ENCODE data around the gene ANKRD40.
"Not testable (repeated sequence)": the region's sequence is repeated elsewhere in the genome, so short reads cannot be mapped to it uniquely, and the experiment has no call there.

ANKRD40 gene

GRCh38 chr17:50685691-50686493, 21.8 kb downstream of the ANKRD40 start:
- DNase-seq = no peak

- DNase-seq = no peak
Observed at GRCh38 chr17:50685334-50685665, 22.4 kb downstream of the ANKRD40 start.

- DNase-seq = no peak
Observed at GRCh38 chr17:50684612-50685333, 22.9 kb downstream of the ANKRD40 start.

GRCh38 chr17:50684288-50684611, 23.5 kb downstream of the ANKRD40 start:
- no peak for DNase-seq

- no peak for DNase-seq
Observed at GRCh38 chr17:50683434-50684287, 24.1 kb downstream of the ANKRD40 start.

GRCh38 chr17:50682938-50683337, 24.8 kb downstream of the ANKRD40 start:
- DNase-seq = no peak

- DNase-seq = no peak
Observed at GRCh38 chr17:50682441-50682840, 25.3 kb downstream of the ANKRD40 start.

GRCh38 chr17:50681263-50682200, 26.2 kb downstream of the ANKRD40 start:
- DNase-seq = no peak

GRCh38 chr17:50680543-50681262, 27.0 kb downstream of the ANKRD40 start:
- not testable (repeated sequence) for DNase-seq

GRCh38 chr17:50680126-50680525, 27.6 kb downstream of the ANKRD40 start:
- no peak for DNase-seq

GRCh38 chr17:50679008-50679544, 28.6 kb downstream of the ANKRD40 start:
- no peak for DNase-seq

- no peak for DNase-seq
Observed at GRCh38 chr17:50677851-50678375, 29.8 kb downstream of the ANKRD40 start.

- no peak for DNase-seq
Observed at GRCh38 chr17:50676065-50676975, 31.4 kb downstream of the ANKRD40 start.

- DNase-seq = no peak
Observed at GRCh38 chr17:50675627-50676026, 32.1 kb downstream of the ANKRD40 start.

GRCh38 chr17:50675190-50675589, 32.5 kb downstream of the ANKRD40 start:
- DNase-seq = no peak

- DNase-seq = no peak
Observed at GRCh38 chr17:50672831-50673551, 34.7 kb downstream of the ANKRD40 start.

GRCh38 chr17:50672071-50672470, 35.6 kb downstream of the ANKRD40 start:
- no peak for DNase-seq

- DNase-seq = no peak
Observed at GRCh38 chr17:50668838-50669581, 38.7 kb downstream of the ANKRD40 start.

All from stimulated activated CD8-positive, alpha-beta memory T cell treated with anti-CD3 and anti-CD28 coated beads, Interleukin-4, amount 100 ng/mL, for 48 hours (primary cell).